G401.6 (cell line): ENCODE measurements around the gene MCUB.

ENCODE experiments used
- FAIRE-seq: peaks from 2 replicates; lab custom pipeline; 2012; peaks lifted over from hg19 to GRCh38; lab: Jason Lieb, UNC

The MCUB gene

GRCh38 chr4:109683621-109684253, 123.7 kb downstream of the MCUB start:
- FAIRE-seq, result no peak

GRCh38 chr4:109684727-109685126, 124.7 kb downstream of the MCUB start:
- no peak for FAIRE-seq

- no peak for FAIRE-seq
Observed at GRCh38 chr4:109690690-109691410, 130.8 kb downstream of the MCUB start.

DNA sequence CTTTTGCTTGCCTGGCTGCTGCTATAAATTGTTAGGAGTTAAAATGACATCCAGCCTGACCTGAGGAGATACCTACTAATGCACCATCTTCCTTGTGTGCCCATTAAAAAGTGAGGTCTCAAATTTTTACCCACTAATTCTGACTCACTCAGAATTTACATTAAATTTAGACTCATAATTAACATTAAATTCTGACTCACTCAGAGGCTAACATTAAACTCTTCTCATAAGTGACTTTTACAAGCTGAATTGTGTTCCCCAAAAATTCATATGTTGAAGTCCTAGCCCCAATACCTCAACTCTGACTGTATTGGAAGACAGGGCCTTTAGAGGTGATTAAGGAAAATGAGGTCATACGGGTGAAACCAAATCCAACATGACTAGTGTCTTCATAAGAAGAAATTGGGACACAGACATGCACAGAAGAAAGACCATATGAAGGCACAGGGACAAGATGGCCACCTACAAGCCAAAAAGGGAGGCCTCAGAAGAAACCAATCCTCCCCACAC, 131.4 kb downstream of the MCUB start:
- no peak for FAIRE-seq

DNA sequence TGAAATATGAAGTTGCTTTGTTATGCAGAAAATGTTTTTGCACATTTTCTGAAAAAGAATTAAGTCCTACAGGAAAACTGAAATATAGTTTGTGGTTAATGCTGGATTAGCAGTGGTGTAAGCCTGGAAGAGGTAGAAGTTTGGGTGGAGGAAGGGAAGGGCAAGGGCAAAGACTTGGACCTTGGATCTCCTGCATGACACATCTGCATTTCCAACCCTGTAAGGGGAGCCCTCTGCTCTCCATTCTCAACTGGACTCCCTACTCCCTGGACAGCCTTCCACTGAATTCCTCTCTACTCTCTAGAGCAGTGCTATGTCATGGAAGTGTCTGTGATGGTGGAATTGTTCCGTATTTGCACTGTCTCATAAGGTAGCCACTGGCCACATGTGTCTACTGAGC, 138.6 kb downstream of the MCUB start:
- FAIRE-seq, result no peak

- no peak for FAIRE-seq
Observed at GRCh38 chr4:109699553-109700225, 139.6 kb downstream of the MCUB start.

DNA sequence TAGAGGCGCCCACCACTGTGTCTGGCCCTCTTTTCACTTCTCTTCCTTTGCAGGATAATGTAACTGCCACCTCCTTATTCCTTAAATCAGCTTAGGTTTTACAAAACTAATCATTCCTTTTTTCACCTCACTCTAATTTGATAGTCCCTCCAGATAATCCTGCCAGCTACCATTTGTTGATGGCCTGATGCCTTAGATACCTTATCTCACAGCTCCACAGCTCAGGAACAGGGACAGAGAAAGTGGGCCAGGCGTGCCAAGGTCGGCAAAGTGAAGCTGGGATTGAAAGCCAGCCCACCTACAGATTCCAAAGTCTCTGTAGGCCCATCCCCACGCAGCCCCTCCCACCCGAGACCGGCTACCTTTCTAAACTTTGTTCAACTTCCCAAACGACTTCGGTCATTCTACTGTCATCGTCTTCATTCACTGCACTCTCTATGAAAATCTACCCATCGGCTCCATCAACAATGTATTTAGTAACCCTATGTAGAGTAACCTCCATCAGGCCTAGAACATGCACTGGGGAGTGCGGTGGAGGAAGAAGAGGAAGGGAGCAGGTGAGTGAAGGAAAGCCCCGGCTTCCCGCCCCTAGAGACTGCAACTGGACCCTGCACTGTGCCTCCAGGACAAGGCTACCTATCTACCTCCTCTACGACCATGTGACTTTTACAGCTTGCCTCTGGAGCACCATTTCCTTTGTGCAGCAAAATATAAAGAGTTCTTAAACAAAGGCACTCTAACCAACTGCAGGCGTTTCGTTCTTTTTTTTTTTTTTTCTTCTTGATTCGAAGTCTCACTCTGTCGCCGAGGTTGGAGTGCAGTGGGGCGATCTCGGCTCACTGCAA, 141.7 kb downstream of the MCUB start:
- no peak for FAIRE-seq

GRCh38 chr4:109702950-109703663, 143.1 kb downstream of the MCUB start, which contains the start of gene CASP6:
Gene CASP6 (minus strand): TSS chr4:109703445. CDS start chr4:109703395, 50 bp downstream.
- FAIRE-seq, result no peak

GRCh38 chr4:109703664-109704361, 143.8 kb downstream of the MCUB start:
- FAIRE-seq, result no peak

DNA sequence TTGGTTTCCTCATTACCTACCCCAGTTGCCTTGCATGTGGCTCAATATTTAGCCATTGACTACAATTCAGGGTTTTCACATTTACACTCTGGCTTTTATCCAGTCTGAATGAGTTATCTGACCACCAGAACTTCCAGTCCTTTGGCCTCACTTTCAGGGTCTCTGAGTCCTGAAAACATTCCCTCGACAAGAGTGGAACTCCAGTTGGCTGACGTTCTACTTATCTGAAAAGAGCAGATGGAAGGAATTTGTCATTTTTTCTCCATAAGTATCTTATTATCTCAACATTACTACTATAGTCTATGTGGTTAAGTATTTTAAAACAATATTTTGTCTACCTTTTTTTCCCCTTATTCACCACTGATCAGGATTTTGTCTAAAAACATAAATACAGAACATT, 148.4 kb downstream of the MCUB start:
- no peak for FAIRE-seq

DNA sequence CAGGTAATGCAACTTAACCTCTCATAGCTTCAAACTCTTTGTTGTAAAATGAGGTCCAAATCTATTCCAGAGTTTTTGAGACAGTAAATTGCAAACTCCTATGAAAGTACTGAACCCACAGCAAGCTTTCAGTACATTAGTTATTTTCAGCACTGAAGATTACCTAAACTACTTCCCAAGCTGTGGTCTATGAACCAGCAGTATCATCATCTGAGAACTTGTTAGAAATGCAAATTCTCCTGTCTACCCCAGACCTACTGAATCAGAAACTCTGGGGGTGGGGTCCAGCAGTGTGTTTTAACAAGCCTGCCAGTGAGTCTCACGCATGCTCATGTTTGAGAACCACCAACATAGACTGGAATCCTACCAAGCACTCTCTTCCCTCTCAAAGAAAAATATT, 148.9 kb downstream of the MCUB start:
- FAIRE-seq, result no peak

DNA sequence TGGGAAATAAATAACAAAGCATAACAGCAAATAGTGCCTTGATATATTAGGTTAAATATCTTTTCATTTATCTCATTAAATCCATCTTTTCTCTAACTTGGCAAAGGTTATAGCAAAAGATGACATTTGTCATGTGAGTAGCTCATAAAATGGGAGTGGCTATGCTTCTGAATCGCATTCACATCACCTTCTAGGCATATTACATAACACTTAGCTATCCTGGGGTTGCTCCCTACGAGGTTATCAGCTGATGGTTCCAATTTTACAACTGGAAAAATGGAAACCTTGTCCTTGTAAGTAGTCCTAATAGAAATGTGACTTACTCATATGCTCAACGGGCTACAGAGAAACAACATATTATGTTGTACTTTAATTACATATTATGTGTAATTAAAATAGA, 153.5 kb downstream of the MCUB start:
- FAIRE-seq, result no peak

- FAIRE-seq, result no peak
Observed at GRCh38 chr4:109718759-109719158, 158.7 kb downstream of the MCUB start.

DNA sequence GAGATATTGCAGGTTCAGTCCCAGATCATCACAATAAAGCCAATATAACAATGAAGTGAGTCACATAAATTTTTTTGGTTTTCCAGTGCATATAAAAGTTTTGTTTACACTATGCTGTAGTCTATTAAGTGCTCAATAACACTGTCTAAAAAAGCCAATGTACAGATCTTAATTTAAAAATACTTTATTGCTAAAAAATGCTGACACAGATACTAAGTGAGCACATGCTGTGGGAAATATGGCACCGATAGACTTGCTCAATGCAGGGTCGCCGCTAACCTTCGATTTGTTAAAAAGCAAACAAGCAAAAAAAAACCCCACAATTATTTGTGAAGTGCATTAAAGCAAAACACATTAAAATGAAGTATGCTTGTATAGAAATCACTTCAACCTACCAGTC, 159.6 kb downstream of the MCUB start:
- no peak for FAIRE-seq

GRCh38 chr4:109721033-109721432, 161.0 kb downstream of the MCUB start:
- FAIRE-seq, result no peak

DNA sequence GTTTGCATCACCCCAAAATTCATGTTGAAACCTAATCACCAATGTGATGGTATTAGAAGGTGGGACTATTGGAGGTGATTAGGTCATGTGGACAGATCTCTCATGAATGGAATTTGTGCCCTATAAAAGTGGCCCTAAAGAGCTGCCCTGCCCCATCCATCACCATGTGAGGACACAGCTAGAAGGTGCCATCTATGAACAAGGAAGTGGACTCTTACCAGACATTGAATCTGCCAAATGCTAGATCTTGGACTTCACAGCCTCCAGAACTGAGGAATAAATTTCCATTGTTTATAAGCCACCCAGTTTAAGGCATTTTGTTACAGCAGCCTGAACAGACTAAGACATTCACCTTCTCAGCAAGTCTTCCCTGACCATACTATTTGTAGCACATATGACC, 162.3 kb downstream of the MCUB start:
- no peak for FAIRE-seq

DNA sequence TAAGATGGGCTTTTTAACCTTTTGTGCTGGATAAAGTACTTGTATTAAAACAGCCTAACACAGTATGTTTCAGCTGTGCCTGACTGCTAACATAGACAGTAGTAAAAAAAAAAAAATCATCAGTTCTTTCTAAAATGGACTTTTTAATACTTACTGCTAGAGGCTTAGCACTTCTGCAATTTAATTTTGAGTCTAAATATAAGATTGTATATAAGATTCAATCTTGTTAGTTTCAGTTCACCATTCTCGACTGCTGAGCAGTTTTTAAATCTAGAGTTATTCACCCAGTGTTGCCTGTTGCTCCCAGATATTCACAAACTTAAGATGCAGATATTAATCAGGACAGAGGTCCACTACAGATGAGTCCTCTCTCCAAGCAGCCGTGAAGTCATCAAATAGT, 163.1 kb downstream of the MCUB start:
- FAIRE-seq, result no peak

DNA sequence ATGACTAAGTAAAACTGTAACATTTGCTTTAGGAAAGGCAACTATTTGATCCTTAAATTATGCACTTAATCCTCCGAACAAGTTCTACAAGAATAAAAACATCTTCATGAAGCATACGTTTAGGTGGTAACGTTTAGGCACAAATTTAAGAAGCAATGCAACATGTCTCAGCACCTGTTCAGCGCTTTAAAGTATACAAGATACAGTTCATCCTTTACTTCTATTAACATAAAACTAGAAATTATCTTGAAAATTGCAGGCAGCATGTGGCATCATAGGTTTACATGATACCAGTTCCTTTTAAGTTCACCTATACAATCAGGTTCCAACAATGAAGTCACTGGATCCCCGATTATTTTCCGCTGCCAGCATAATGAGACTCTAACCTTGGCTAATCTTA, 168.3 kb downstream of the MCUB start:
- FAIRE-seq, result no peak

DNA sequence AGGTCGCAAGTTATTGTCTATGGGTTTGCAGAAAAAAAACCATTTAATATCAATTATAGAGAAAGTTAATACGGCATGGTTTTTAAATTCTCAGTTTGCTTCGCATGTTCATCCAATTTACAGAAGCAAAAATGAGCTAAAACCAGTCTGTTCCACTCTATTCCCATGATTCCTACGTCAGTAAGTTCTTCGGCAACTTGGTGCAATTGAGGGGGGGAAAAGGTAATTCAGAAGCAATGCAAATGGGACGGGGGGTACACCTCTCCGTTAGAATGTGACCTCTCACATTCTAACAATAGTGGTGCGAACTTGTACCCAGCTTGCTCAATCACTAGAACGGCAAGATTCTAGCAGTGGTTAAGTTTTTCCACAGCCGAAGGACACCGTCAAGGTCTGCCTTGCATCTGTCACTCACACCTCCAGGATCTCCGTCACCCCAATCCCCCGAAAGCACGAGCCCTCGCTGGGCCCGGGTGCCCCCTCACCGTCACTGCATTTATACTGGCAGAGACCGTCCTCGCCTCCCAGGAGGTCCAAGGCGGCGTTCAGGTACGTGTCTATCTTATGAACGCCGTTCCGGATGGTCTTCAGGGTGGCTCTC, 169.2 kb downstream of the MCUB start:
- no peak for FAIRE-seq

DNA sequence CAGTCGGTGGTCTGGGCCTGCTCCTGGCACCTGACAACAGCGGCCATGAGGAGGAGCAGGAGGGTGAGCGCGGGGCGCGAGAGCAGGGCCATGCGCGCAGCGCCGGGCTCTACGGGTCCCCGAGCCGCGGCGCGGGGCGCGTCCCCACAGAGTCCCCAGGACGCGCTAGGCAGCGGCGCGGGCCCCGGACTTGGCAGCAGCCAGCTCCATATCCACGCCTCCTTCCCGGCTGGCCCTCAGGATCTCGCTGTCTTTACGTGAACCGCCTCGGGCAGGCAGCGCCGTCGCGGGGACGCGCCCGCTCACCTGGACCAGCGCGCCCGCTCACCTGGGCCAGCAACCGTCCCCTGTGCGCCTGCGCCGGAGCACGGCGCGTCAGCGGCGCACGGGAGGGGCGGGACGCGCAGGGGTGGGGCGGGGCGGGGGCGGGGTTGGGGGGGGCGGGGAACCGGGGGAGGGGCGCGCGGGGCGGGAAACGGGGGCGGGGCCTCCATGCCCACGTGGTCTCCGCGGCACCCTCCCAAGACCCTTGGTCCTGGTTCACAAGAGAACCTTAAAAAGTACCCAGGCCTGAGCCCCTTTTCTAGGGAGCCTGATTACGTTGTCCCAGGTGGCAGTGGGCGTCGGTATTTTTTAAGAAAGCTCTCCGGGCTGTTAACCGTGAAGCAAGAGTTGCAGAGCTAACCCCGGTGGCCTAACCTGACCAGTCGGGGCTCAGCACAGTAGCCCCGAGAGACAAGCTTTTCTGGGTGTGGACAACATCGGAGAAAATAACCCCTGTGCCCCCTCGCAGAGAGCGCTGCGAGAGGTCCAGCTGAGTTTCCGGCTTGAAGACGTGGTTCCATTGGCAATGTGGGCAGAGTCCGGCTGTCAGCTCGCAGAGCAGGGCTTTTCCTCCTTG, 169.9 kb downstream of the MCUB start, which contains the start of gene PLA2G12A:
PLA2G12A (minus strand) TSS at position 353 of the 901 bp plus-strand sequence; CDS start at position 92, 261 bp downstream.
- FAIRE-seq, result no peak
